Neutrophil (primary cell): ENCODE data around the gene DYNC1LI2.

ENCODE experiments used
- H3K27ac ChIP-seq: fragments of 200-600 bp; sonication (generic); 2 replicates; pipeline ENCODE4 v1.5.1; 2016; ENCODE audit warnings: mild to moderate bottlenecking, moderate library complexity
- H3K27me3 ChIP-seq: fragments of 200-600 bp; sonication (generic); 2 replicates; pipeline ENCODE4 v1.6.0; 2016; ENCODE audit warnings: mild to moderate bottlenecking
- H3K36me3 ChIP-seq: fragments of 200-600 bp; sonication (generic); 2 replicates; pipeline ENCODE4 v1.5.1; 2017
- H3K4me1 ChIP-seq, 2 experiments: fragments of 200-600 bp in 1 of 2; sonication (generic) in 1 of 2; 1 replicate in 1 of 2; 2 replicates in 1 of 2; pipeline versions ENCODE4 v1.5.1 to v1.6.1; 2013 to 2016; ENCODE audit warnings: low read depth in 1 of 2, low read length in 1 of 2, mild to moderate bottlenecking in 1 of 2, moderate library complexity in 1 of 2; ENCODE audit not compliant: control insufficient read depth in 1 of 2, insufficient read depth in 1 of 2
- H3K4me3 ChIP-seq, 2 experiments: fragments of 200-600 bp in 1 of 2; sonication (generic) in 1 of 2; 1 replicate in 1 of 2; 2 replicates in 1 of 2; pipeline ENCODE4 v1.5.1; 2013 to 2016; ENCODE audit warnings: low read depth in 1 of 2, low read length in 1 of 2, mild to moderate bottlenecking in 1 of 2, moderate library complexity in 1 of 2
- H3K9me3 ChIP-seq: fragments of 200-600 bp; sonication (generic); 2 replicates; pipeline ENCODE4 v1.5.1; 2016
- TF ChIP-seq, protein P1 (sequence below): fragments of 200-600 bp; sonication (generic); IDR thresholded peaks from 2 replicates; pipeline ENCODE4 v1.5.1; 2016; ENCODE audit warnings: antibody characterized with exemption

DYNC1LI2 gene

GRCh38 chr16:66746682-66747081, 4.7 kb downstream of the DYNC1LI2 start:
- Histone ChIP-seq H3K4me3 (no peak overlapping the region), H3K9me3 (no peaks in the 10 kb centered on the region), H3K4me1 (peaks cover 56 to 59% of the 10 kb centered on the region in 2 experiments), H3K27me3 (no peaks in the 10 kb centered on the region), H3K27ac (peak overlapping the region; percentile 72), H3K36me3 (peaks cover 51% of the 10 kb centered on the region)
- TF ChIP-seq, protein P1, sequence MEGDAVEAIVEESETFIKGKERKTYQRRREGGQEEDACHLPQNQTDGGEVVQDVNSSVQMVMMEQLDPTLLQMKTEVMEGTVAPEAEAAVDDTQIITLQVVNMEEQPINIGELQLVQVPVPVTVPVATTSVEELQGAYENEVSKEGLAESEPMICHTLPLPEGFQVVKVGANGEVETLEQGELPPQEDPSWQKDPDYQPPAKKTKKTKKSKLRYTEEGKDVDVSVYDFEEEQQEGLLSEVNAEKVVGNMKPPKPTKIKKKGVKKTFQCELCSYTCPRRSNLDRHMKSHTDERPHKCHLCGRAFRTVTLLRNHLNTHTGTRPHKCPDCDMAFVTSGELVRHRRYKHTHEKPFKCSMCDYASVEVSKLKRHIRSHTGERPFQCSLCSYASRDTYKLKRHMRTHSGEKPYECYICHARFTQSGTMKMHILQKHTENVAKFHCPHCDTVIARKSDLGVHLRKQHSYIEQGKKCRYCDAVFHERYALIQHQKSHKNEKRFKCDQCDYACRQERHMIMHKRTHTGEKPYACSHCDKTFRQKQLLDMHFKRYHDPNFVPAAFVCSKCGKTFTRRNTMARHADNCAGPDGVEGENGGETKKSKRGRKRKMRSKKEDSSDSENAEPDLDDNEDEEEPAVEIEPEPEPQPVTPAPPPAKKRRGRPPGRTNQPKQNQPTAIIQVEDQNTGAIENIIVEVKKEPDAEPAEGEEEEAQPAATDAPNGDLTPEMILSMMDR, result no peak

DNA sequence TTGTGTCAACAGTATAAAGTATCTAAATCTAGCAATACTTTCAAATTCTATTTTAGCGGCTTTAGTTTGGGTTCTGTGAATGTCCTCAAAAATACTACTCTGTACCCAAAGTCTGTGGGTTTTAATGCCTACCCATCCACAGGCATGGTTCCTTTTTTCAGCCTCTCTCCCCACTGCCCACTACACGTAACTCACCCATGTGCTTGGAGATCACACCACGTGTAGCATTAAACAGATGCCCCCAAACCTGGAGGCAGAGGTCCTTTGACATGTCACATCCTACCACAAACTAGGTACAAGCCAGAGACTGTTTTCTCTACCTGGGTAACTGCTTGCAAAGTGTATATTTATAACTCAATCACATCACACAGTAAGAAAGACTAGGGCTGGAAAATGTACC, 5.4 kb downstream of the DYNC1LI2 start:
- Histone ChIP-seq H3K36me3 (peaks cover 55% of the 10 kb centered on the region), H3K27ac (peak overlapping the region; percentile 72), H3K4me1 (peaks cover 62 to 64% of the 10 kb centered on the region in 2 experiments), H3K4me3 (no peak overlapping the region), H3K9me3 (no peaks in the 10 kb centered on the region), H3K27me3 (no peaks in the 10 kb centered on the region)
- TF ChIP-seq, protein P1, result no peak

- Histone ChIP-seq H3K27ac (peak overlapping the region; percentile 76), H3K27me3 (no peaks in the 10 kb centered on the region), H3K4me3 (no peak overlapping the region), H3K36me3 (peaks cover 61% of the 10 kb centered on the region), H3K9me3 (no peaks in the 10 kb centered on the region), H3K4me1 (peaks cover 55 to 59% of the 10 kb centered on the region in 2 experiments)
- TF ChIP-seq, protein P1, result no peak
Measured at GRCh38 chr16:66741950-66742808, 9.2 kb downstream of the DYNC1LI2 start.

DNA sequence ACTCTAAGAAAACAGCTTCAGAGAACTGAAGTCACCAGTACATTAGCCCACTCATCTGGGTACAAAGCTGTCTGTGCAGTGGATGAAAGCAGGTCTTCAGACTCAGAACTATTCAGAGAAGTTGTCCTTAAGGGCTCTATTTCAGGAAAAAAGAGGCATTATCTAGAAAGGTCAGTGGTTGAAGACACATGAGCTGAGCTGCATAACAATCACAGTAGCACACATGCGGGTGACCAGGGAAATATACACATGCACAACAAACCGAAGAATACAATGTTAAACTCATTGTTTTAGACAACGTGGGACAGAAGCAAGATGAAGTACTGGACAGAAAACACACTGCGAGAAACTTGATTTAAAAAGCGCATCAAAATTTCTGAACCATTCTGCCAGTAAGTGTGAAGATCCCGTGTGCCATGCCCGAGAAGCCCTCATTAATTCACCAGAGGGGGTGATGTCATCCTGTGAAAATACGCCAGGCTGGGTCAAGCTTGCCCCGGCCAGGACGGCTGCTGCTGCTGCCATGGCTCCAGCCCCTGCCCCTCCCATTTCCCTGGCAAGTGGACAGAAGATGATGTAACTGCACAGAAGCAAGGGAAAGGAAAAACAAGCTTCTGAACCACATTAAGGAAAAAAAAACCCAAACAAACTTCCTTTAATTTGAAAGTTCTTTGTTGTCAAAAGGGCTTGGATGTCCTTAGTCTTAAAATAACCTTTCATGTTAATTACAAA, 10.1 kb downstream of the DYNC1LI2 start:
- no peak overlapping the region for H3K4me3 ChIP-seq
- H3K27me3 ChIP-seq, result no peaks in the 10 kb centered on the region
- peak overlapping the region; percentile 76 for H3K27ac ChIP-seq
- peaks cover 68% of the 10 kb centered on the region for H3K36me3 ChIP-seq
- peaks cover 47 to 50% of the 10 kb centered on the region in 2 experiments for H3K4me1 ChIP-seq
- H3K9me3 ChIP-seq, result no peaks in the 10 kb centered on the region
- TF ChIP-seq, protein P1, result no peak

DNA sequence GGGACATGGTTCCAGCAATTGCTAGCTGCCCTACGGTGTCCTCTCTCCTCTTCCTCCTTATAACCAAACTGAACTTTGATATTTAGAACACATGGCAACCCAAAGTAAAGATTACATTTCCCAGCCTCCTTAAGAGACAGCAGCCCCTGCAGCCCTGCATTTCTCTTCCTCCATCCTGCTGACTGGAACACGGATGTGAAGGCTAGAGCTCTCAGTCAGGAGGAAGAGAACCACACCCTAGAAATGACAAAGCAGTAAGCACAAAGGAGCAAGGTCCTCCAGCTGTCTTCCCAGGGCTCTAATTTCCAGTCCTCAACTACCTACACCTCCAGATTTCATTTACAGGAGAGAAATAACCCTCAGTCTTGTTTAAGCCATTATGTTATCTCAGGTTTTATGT, 10.9 kb downstream of the DYNC1LI2 start:
- Histone ChIP-seq H3K36me3 (peaks cover 76% of the 10 kb centered on the region), H3K4me1 (peaks cover 39 to 42% of the 10 kb centered on the region in 2 experiments), H3K9me3 (no peaks in the 10 kb centered on the region), H3K27ac (peak overlapping the region; percentile 76), H3K27me3 (no peaks in the 10 kb centered on the region), H3K4me3 (no peak overlapping the region)
- TF ChIP-seq, protein P1, result no peak
